ENCODE results near the gene NAV2. TPM values are rescaled to one million over a fixed set of nuclear protein-coding genes. Genes with fewer than 3 reads are reported as not detected.

The NAV2 gene
- polyA plus RNA-seq, 3 donors: not detected

GRCh38 chr11:19881177-19881576, 168.5 kb downstream of the NAV2 start:
- H3K4me1 Mint-ChIP-seq: peaks cover 2% of the 10 kb centered on the region
- H3K27ac Mint-ChIP-seq: no peak overlapping the region
- H3K9me3 Mint-ChIP-seq: peaks cover 0 to 3% (median 0%) of the 10 kb centered on the region in 7 donors
- H3K36me3 ChIP-seq (replicated peaks in 1 of 2; ENCODE audit: control insufficient read depth in 1 of 2, insufficient read depth in 2 of 2, low read length in 2 of 2): no peaks in the 10 kb centered on the region
- no peak overlapping the region for H3K4me3 Mint-ChIP-seq
- H3K79me2 ChIP-seq (ENCODE audit: insufficient read depth, low read length): no peaks in the 10 kb centered on the region
- intact Hi-C loops (cut with micrococcal nuclease): no loop called here
- H4K20me1 ChIP-seq (ENCODE audit: insufficient read depth, low read length): no peaks in the 10 kb centered on the region
- no peak overlapping the region for H3K9ac ChIP-seq (ENCODE audit: insufficient read depth, low read length, poor library complexity, severe bottlenecking)
- no peak for TF ChIP-seq CTCF (IDR thresholded peaks at IDR 0.05)
- H3K4me3 ChIP-seq (replicated peaks in 1 of 3; ENCODE audit: low read depth in 2 of 3, low read length in 3 of 3): no peak overlapping the region
- no peak overlapping the region for H2AFZ ChIP-seq (ENCODE audit: insufficient read depth, low read depth, low read length, poor library complexity, severe bottlenecking)
- H3K27me3 ChIP-seq (ENCODE audit: control insufficient read depth in 2 of 2, insufficient read depth in 2 of 2, low read length in 2 of 2): no peaks in the 10 kb centered on the region
- no peak for DNase-seq
- no peaks in the 10 kb centered on the region for H3K9me3 ChIP-seq (replicated peaks in 1 of 2; ENCODE audit: control insufficient read depth in 1 of 2, insufficient read depth in 1 of 2, low read length in 2 of 2)
- H3K4me2 ChIP-seq (replicated peaks; ENCODE audit: extremely low read depth, low read length, poor library complexity, severe bottlenecking): no peak overlapping the region
- no peaks in the 10 kb centered on the region for H3K36me3 Mint-ChIP-seq
- no peak overlapping the region for H3K27ac ChIP-seq (ENCODE audit: low read depth in 1 of 2, low read length in 2 of 2)
- H3K4me1 ChIP-seq (ENCODE audit: control insufficient read depth in 1 of 2, insufficient read depth in 2 of 2, low read length in 2 of 2): no peaks in the 10 kb centered on the region
- H3K27me3 Mint-ChIP-seq (ENCODE audit: low read depth in 3 of 3): peaks cover 0 to 4% (median 3%) of the 10 kb centered on the region in 3 donors

- no peak overlapping the region for H3K4me2 ChIP-seq (replicated peaks; ENCODE audit: extremely low read depth, low read length, poor library complexity, severe bottlenecking)
- no peak for DNase-seq
- H3K4me1 ChIP-seq (ENCODE audit: control insufficient read depth in 1 of 2, insufficient read depth in 2 of 2, low read length in 2 of 2): no peaks in the 10 kb centered on the region
- no peaks in the 10 kb centered on the region for H3K27me3 ChIP-seq (ENCODE audit: control insufficient read depth in 2 of 2, insufficient read depth in 2 of 2, low read length in 2 of 2)
- H3K27ac ChIP-seq (ENCODE audit: low read depth in 1 of 2, low read length in 2 of 2): no peak overlapping the region
- no peaks in the 10 kb centered on the region for H3K9me3 ChIP-seq (replicated peaks in 1 of 2; ENCODE audit: control insufficient read depth in 1 of 2, insufficient read depth in 1 of 2, low read length in 2 of 2)
- H3K27me3 Mint-ChIP-seq (ENCODE audit: low read depth in 3 of 3): peaks cover 2 to 4% (median 3%) of the 10 kb centered on the region in 3 donors
- no peaks in the 10 kb centered on the region for H4K20me1 ChIP-seq (ENCODE audit: insufficient read depth, low read length)
- peaks cover 0 to 3% (median 0%) of the 10 kb centered on the region in 7 donors for H3K9me3 Mint-ChIP-seq
- no peak overlapping the region for H3K27ac Mint-ChIP-seq
- H3K36me3 ChIP-seq (replicated peaks in 1 of 2; ENCODE audit: control insufficient read depth in 1 of 2, insufficient read depth in 2 of 2, low read length in 2 of 2): no peaks in the 10 kb centered on the region
- no peak for TF ChIP-seq CTCF (IDR thresholded peaks at IDR 0.05)
- no peaks in the 10 kb centered on the region for H3K79me2 ChIP-seq (ENCODE audit: insufficient read depth, low read length)
- 96% methylated on average over 2 of the region's 3 CpGs for WGBS (ENCODE audit: insufficient coverage)
- no peak overlapping the region for H3K4me3 Mint-ChIP-seq
- intact Hi-C loops (cut with micrococcal nuclease): no loop called here
- H3K9ac ChIP-seq (ENCODE audit: insufficient read depth, low read length, poor library complexity, severe bottlenecking): no peak overlapping the region
- H2AFZ ChIP-seq (ENCODE audit: insufficient read depth, low read depth, low read length, poor library complexity, severe bottlenecking): no peak overlapping the region
- H3K4me1 Mint-ChIP-seq: peaks cover 2% of the 10 kb centered on the region
- no peak overlapping the region for H3K4me3 ChIP-seq (replicated peaks in 1 of 3; ENCODE audit: low read depth in 2 of 3, low read length in 3 of 3)
- H3K36me3 Mint-ChIP-seq: no peaks in the 10 kb centered on the region
Observed at GRCh38 chr11:19882356-19882755, 169.7 kb downstream of the NAV2 start.

All from CD14-positive monocyte (primary cell).